GM12878 (cell line): ENCODE measurements around the gene DPP6. TPM values are rescaled to one million over a fixed set of nuclear protein-coding genes. Genes with fewer than 3 reads are reported as not detected.

Experiments
- ATAC-seq: fragments of 200-7000 bp; cut with Tn5 transposase; 3 replicates; pipeline ENCODE4 v1.9.1; 2020; ENCODE audit warnings: mild to moderate bottlenecking, moderate library complexity
- BruUV-seq: library from RNA; stranded (reverse); fragments of 400-500 nt; replicated peaks from 2 replicates; lab custom pipeline; 2021; lab: Mats Ljungman, UMichigan
- CTCF ChIA-PET: fragments of 300-600 bp; sonication (Branson Sonifier 250); formaldehyde crosslinking; extraction: SDS; loops from one replicate; lab custom pipeline; 2021; ENCODE audit warnings: inconsistent platforms; lab: Yijun Ruan, JAX
- POLR2A ChIA-PET: fragments of 350-600 bp; formaldehyde crosslinking; extraction: SDS; loops from one replicate; lab custom pipeline; 2021; ENCODE audit warnings: inconsistent platforms; lab: Charles Lee
- RAD21 ChIA-PET: fragments of 300-600 bp; sonication (Branson Sonifier 250); formaldehyde crosslinking; loops from one replicate; lab custom pipeline; 2023; ENCODE audit warnings: antibody characterized with exemption; ENCODE audit not compliant: unreplicated experiment; lab: Charles Lee
- SMC1A ChIA-PET: fragments of 300-600 bp; sonication (Branson Sonifier 250); formaldehyde crosslinking; loops from one replicate; lab custom pipeline; 2023; ENCODE audit not compliant: unreplicated experiment, uncharacterized antibody; lab: Charles Lee
- DNase-seq: peaks from one replicate; pipeline ENCODE4 v3.0.0-alpha.2; 2011; ENCODE audit warnings: low read depth, low spot score
- FAIRE-seq: peaks from 3 replicates; lab custom pipeline; 2011; peaks lifted over from hg19 to GRCh38; lab: Jason Lieb, UNC
- H2AFZ ChIP-seq: 2 replicates; pipeline ENCODE4 v1.6.0; 2011; ENCODE audit warnings: low read depth, low read length, control low read depth; ENCODE audit not compliant: control insufficient read depth
- H3K27ac ChIP-seq: 2 replicates; pipeline ENCODE4 v1.5.1; 2011; ENCODE audit warnings: control low read depth; ENCODE audit not compliant: control insufficient read depth, insufficient read depth
- H3K27me3 ChIP-seq, 2 experiments: replicated peaks in 1 of 2; 2 replicates each; pipeline versions ENCODE4 v1.6.0 to v1.6.1; 2011; ENCODE audit warnings: low read length in 1 of 2; ENCODE audit not compliant: control insufficient read depth in 2 of 2, insufficient read depth in 2 of 2
- H3K36me3 ChIP-seq, 2 experiments: 2 replicates each; pipeline ENCODE4 v1.5.1; 2011; ENCODE audit warnings: low read length in 1 of 2; ENCODE audit not compliant: control insufficient read depth in 2 of 2, insufficient read depth in 2 of 2
- H3K4me1 ChIP-seq: 2 replicates; pipeline ENCODE4 v1.6.1; 2011; ENCODE audit warnings: mild to moderate bottlenecking, low read length, moderate library complexity, mixed read lengths; ENCODE audit not compliant: control insufficient read depth, insufficient read depth
- H3K4me2 ChIP-seq: 2 replicates; pipeline ENCODE4 v1.6.0; 2011; ENCODE audit warnings: control low read depth; ENCODE audit not compliant: control insufficient read depth, insufficient read depth
- H3K4me3 ChIP-seq: fragments of 200-600 bp; sonication (generic); 2 replicates; pipeline ENCODE4 v1.5.1; 2016
- H3K79me2 ChIP-seq: 2 replicates; pipeline ENCODE4 v1.6.0; 2011; ENCODE audit warnings: low read length; ENCODE audit not compliant: control insufficient read depth, insufficient read depth
- H3K9ac ChIP-seq: 2 replicates; pipeline ENCODE4 v1.8.0; 2011; ENCODE audit warnings: low read length, control low read depth, mixed read lengths; ENCODE audit not compliant: control insufficient read depth, insufficient read depth
- H3K9me3 ChIP-seq: replicated peaks from 3 replicates; pipeline ENCODE4 v1.5.1; 2011; ENCODE audit warnings: mild to moderate bottlenecking, low read length; ENCODE audit not compliant: control insufficient read depth, insufficient read depth
- H4K20me1 ChIP-seq: 2 replicates; pipeline ENCODE4 v1.6.0; 2011; ENCODE audit not compliant: control insufficient read depth, insufficient read depth
- CBFB ChIP-seq: IDR thresholded peaks from 2 replicates; pipeline ENCODE4 v1.6.1; 2016; ENCODE audit warnings: antibody characterized with exemption, low read depth
- CHD1 ChIP-seq: IDR thresholded peaks from 2 replicates; pipeline ENCODE4 v1.6.1; 2012; ENCODE audit warnings: low read depth, low read length, improper control_type of control experiment
- EED ChIP-seq: sonication (generic); IDR thresholded peaks from 2 replicates; pipeline ENCODE4 v1.6.1; 2016; ENCODE audit warnings: antibody characterized with exemption, low read depth
- EGR1 ChIP-seq, 2 experiments: IDR thresholded peaks; 1 replicate in 1 of 2; 2 replicates in 1 of 2; pipeline ENCODE4 v1.6.1; 2011 to 2012; ENCODE audit warnings: low read depth in 2 of 2, low read length in 2 of 2, borderline replicate concordance in 1 of 2, mild to moderate bottlenecking in 1 of 2, moderate library complexity in 1 of 2
- JUNB ChIP-seq: IDR thresholded peaks from 2 replicates; pipeline ENCODE4 v1.6.1; 2016; ENCODE audit warnings: antibody characterized with exemption, mild to moderate bottlenecking
- PBX3 ChIP-seq: IDR thresholded peaks from 2 replicates; pipeline ENCODE4 v1.6.1; 2011; ENCODE audit warnings: mild to moderate bottlenecking, low read depth, low read length, moderate library complexity; ENCODE audit not compliant: insufficient replicate concordance
- RUNX3 ChIP-seq: IDR thresholded peaks from 2 replicates; pipeline ENCODE4 v1.6.1; 2012; ENCODE audit warnings: low read length, inconsistent platforms
- STAT1 ChIP-seq: fragments of 450-650 bp; conservative IDR thresholded peaks from 2 replicates; pipeline ENCODE4 v1.6.1; 2014; ENCODE audit warnings: antibody characterized with exemption, mild to moderate bottlenecking
- TCF7 ChIP-seq: IDR thresholded peaks from 2 replicates; pipeline ENCODE4 v1.6.1; 2014; ENCODE audit warnings: antibody characterized with exemption, borderline replicate concordance
- ZBTB11 ChIP-seq: fragments of 450-650 bp; formaldehyde crosslinking; IDR thresholded peaks from 2 replicates; pipeline ENCODE4 v1.5.0; 2022; ENCODE audit warnings: mild to moderate bottlenecking, missing genetic modification characterization
- ZBTB33 ChIP-seq: fragments of 450-650 bp; IDR thresholded peaks from 2 replicates; pipeline ENCODE4 v1.6.1; 2017; ENCODE audit warnings: mild to moderate bottlenecking
- WGBS: methylation state at CpG from one replicate; pipeline ENCODE4 v1.1.6; 2016; ENCODE audit warnings: low lambda C conversion rate; ENCODE audit not compliant: insufficient replicate concordance, insufficient coverage; ENCODE audit errors: missing lambda C conversion rate; 5-methylcytosine and 5-hydroxymethylcytosine counted together
- in situ Hi-C: fragments of 300-500 bp; cut with MboI; formaldehyde crosslinking; loops from 9 replicates; pipeline ENCODE4 v1.14.3; 2018; ENCODE audit warnings: mixed read lengths
- intact Hi-C: fragments of 100-400 bp; cut with micrococcal nuclease; formaldehyde crosslinking; loops from one replicate; pipeline ENCODE4 v1.14.2; 2022; ENCODE audit not compliant: unreplicated experiment
- polyA plus RNA-seq, 11 experiments: library from polyadenylated mRNA; depleted of rRNA in 4 of 11; unstranded in 6 of 11; stranded (reverse) in 5 of 11; fragments of >200 nt; fragmentation: Nextera tagmentation in 4 of 11; fragmentation: Illumina TruSeq in 1 of 11; extraction: Ambion mirVana in 4 of 11; extraction: Trizol in 1 of 11; gene quantifications; 1 replicate in 1 of 11; 2 replicates in 10 of 11; pipeline versions ENCODE4 v1.2.1 to v1.2.3, GENCODE V29; 2011 to 2016; ENCODE audit warnings: inconsistent platforms in 2 of 11, missing spikeins in 2 of 11, low read depth in 1 of 11
- total RNA-seq, 4 experiments: library from RNA; depleted of rRNA in 3 of 4; stranded (reverse); fragments of >200 nt in 3 of 4; fragmentation: Illumina TruSeq in 1 of 4; extraction: Trizol in 1 of 4; gene quantifications; 2 replicates each; pipeline versions ENCODE4 v1.2.1 to v1.2.3, GENCODE V29; 2013 to 2021

DPP6 gene
- total and polyA plus RNA-seq, 10 of the 15 experiments (the other 5 are each of a cell fraction or from before 2014, with no cell fraction given), result not detected

- CTCF ChIA-PET, result no interaction called here
- Histone ChIP-seq H2AFZ (no peak overlapping the region), H3K4me1 (no peaks in the 10 kb centered on the region), H3K36me3 (no peaks in the 10 kb centered on the region), H3K9me3 (no peaks in the 10 kb centered on the region; the same call in 2 of the 3 replicates), H3K9ac (no peak overlapping the region), H3K27me3 (no peaks in the 10 kb centered on the region), H3K27ac (no peak overlapping the region), H4K20me1 (no peaks in the 10 kb centered on the region), H3K4me3 (no peak overlapping the region), H3K79me2 (no peaks in the 10 kb centered on the region), H3K4me2 (no peak overlapping the region)
- SMC1A ChIA-PET, result no interaction called here
- ATAC-seq (no peak), DNase-seq (no peak), FAIRE-seq (no peak)
- intact Hi-C loops (loop anchor here (10.0 kb wide), 1 partner anchor 434 kb away; no protein-coding TSS in a partner anchor), in situ Hi-C loops (no loop called here)
- TF ChIP-seq ZBTB11, result no peak
- no peak for TF ChIP-seq PBX3
- TF ChIP-seq EGR1 (IDR thresholded peaks at IDR 0.05; ENCODE audit: borderline replicate concordance in 1 of 2, low read depth in 2 of 2, low read length in 2 of 2), result no peak
- no peak for TF ChIP-seq STAT1
- no peak for TF ChIP-seq CHD1
- no peak for TF ChIP-seq CBFB
- TF ChIP-seq TCF7, result no peak
- TF ChIP-seq ZBTB33, result no peak
- TF ChIP-seq EED, result no peak
- TF ChIP-seq RUNX3, result no peak
- TF ChIP-seq JUNB, result no peak
- POLR2A ChIA-PET, result no interaction called here
- no TSS peak for BruUV-seq
- RAD21 ChIA-PET, result no interaction called here
- 3% methylated on average over 3 of the region's 3 CpGs for WGBS
Measured at GRCh38 chr7:154509192-154509591, 457.0 kb downstream of the DPP6 start.
